SU-DHL-6 (cell line): Measurements from ENCODE around the gene FOXO3.
"Not testable (repeated sequence)": the region's sequence is repeated elsewhere in the genome, so short reads cannot be mapped to it uniquely, and the experiment has no call there.

Experiments
- H2AFZ ChIP-seq: fragments of 200-600 bp; sonication (generic); 2 replicates; pipeline ENCODE4 v1.6.1; 2014; ENCODE audit warnings: low read depth, mild to moderate bottlenecking, moderate library complexity, mixed read lengths, antibody characterized with exemption, low read length; ENCODE audit not compliant: severe bottlenecking
- H3F3A ChIP-seq: fragments of 200-600 bp; shearing (Covaris generic); 2 replicates; pipeline ENCODE4 v1.6.0; 2016; ENCODE audit warnings: antibody characterized with exemption, mild to moderate bottlenecking; ENCODE audit not compliant: insufficient read depth
- H3K27ac ChIP-seq: fragments of 200-600 bp; sonication (generic); 2 replicates; pipeline ENCODE4 v1.5.1; 2016; ENCODE audit warnings: low read depth, mild to moderate bottlenecking, low read length, moderate library complexity, mixed read lengths
- H3K27me3 ChIP-seq: fragments of 200-600 bp; sonication (generic), shearing (Covaris generic); 2 replicates; pipeline ENCODE4 v1.6.0; 2014; ENCODE audit warnings: mild to moderate bottlenecking, low read length
- H3K36me3 ChIP-seq: fragments of 200-600 bp; sonication (generic); 2 replicates; pipeline ENCODE4 v1.6.1; 2014; ENCODE audit warnings: mild to moderate bottlenecking, low read length, mixed read lengths
- H3K4me2 ChIP-seq: fragments of 300-600, 200-600 bp; shearing (Covaris generic), sonication (generic); 2 replicates; pipeline ENCODE4 v1.6.0; 2014; ENCODE audit warnings: low read length, low read depth, mild to moderate bottlenecking; ENCODE audit not compliant: poor library complexity, severe bottlenecking
- H3K4me3 ChIP-seq: fragments of 200-600 bp; sonication (generic); 2 replicates; pipeline ENCODE4 v1.5.1; 2014; ENCODE audit warnings: antibody characterized with exemption, low read length, mild to moderate bottlenecking, mixed read lengths; ENCODE audit not compliant: insufficient read depth, poor library complexity, severe bottlenecking
- H3K79me2 ChIP-seq: fragments of 200-600 bp; sonication (generic); 2 replicates; pipeline ENCODE4 v1.6.1; 2014; ENCODE audit warnings: mild to moderate bottlenecking, low read length, moderate library complexity; ENCODE audit not compliant: insufficient read depth
- H3K9ac ChIP-seq: fragments of 200-600 bp; sonication (generic); 2 replicates; pipeline ENCODE4 v1.7.0; 2014; ENCODE audit warnings: mild to moderate bottlenecking, low read length
- H3K9me2 ChIP-seq: fragments of 200-600 bp; sonication (generic); replicated peaks from 2 replicates; pipeline ENCODE4 v1.6.1; 2014; ENCODE audit warnings: low read length; ENCODE audit not compliant: insufficient read depth
- H3K9me3 ChIP-seq: fragments of 200-600 bp; sonication (generic); 2 replicates; pipeline ENCODE4 v1.6.1; 2014; ENCODE audit warnings: low read length, mixed read lengths; ENCODE audit not compliant: insufficient read depth
- H4K20me1 ChIP-seq: fragments of 200-600 bp; sonication (generic); 2 replicates; pipeline ENCODE4 v1.6.1; 2014; ENCODE audit warnings: low read depth, mild to moderate bottlenecking, antibody characterized with exemption, low read length, moderate library complexity, mixed read lengths
- EZH2phosphoT487 ChIP-seq: fragments of 200-600 bp; sonication (generic), shearing (Covaris generic); conservative IDR thresholded peaks from 2 replicates; pipeline ENCODE4 v1.6.1; 2018; ENCODE audit warnings: mild to moderate bottlenecking, antibody characterized with exemption, low read length, moderate library complexity, mixed read lengths
- TF ChIP-seq, protein P1 (sequence below): fragments of 200-600 bp; sonication (generic); IDR thresholded peaks from one replicate; pipeline ENCODE4 v1.5.1; 2017; ENCODE audit warnings: antibody characterized with exemption, mild to moderate bottlenecking, low read length, moderate library complexity; ENCODE audit not compliant: insufficient read depth, poor library complexity, severe bottlenecking

Gene FOXO3

DNA sequence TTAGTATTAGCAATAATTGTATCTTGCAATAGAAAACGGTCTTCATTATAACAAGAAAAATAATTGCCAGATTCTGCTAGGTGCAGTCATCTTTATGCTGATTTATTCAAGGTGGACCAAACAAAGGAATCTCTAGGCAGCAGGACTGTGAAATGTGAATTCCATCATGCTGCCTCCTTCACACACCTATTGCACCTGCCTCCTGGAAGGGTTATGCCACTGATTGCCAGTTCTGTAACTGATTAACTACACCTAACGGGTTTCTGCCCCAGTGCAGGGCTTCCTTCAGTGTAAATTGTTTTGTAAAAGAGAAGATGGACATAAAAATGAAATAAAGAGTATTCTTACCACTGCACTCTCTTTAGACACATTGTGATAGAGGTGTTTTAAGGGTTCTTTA lies 96.1 kb downstream of the FOXO3 start:
- no peaks in the 10 kb centered on the region for H3F3A ChIP-seq
- no peaks in the 10 kb centered on the region for H3K79me2 ChIP-seq
- H3K27me3 ChIP-seq = no peaks in the 10 kb centered on the region
- H3K36me3 ChIP-seq = no peaks in the 10 kb centered on the region
- no peaks in the 10 kb centered on the region for H4K20me1 ChIP-seq
- H3K9me2 ChIP-seq = no peaks in the 10 kb centered on the region
- TF ChIP-seq EZH2phosphoT487 = no peak
- TF ChIP-seq, protein P1, sequence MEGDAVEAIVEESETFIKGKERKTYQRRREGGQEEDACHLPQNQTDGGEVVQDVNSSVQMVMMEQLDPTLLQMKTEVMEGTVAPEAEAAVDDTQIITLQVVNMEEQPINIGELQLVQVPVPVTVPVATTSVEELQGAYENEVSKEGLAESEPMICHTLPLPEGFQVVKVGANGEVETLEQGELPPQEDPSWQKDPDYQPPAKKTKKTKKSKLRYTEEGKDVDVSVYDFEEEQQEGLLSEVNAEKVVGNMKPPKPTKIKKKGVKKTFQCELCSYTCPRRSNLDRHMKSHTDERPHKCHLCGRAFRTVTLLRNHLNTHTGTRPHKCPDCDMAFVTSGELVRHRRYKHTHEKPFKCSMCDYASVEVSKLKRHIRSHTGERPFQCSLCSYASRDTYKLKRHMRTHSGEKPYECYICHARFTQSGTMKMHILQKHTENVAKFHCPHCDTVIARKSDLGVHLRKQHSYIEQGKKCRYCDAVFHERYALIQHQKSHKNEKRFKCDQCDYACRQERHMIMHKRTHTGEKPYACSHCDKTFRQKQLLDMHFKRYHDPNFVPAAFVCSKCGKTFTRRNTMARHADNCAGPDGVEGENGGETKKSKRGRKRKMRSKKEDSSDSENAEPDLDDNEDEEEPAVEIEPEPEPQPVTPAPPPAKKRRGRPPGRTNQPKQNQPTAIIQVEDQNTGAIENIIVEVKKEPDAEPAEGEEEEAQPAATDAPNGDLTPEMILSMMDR = no peak
- no peak overlapping the region for H3K27ac ChIP-seq
- H3K4me2 ChIP-seq = no peak overlapping the region
- no peaks in the 10 kb centered on the region for H3K9me3 ChIP-seq
- no peak overlapping the region for H3K9ac ChIP-seq
- H3K4me3 ChIP-seq = no peak overlapping the region
- no peak overlapping the region for H2AFZ ChIP-seq

DNA sequence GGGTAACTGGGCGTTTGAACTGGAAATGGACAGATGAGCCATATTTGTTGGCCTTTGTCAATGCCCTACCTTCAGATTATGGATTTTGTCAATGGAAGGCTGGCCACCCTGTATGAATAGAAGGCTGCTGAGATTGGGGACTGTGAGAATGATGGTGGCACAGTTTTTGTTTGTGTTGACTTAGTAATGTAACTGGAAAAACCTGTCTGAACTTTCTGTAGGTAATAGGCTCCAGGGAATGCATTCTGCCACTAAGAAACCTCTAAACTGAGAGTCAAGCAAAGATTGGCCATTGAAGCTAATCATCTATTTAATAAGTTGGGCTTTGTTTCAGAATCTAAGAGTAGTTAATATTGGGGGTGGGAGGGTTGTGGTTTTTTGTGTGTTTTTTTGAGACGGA lies 97.5 kb downstream of the FOXO3 start:
- H3K9me2 ChIP-seq = no peaks in the 10 kb centered on the region
- H4K20me1 ChIP-seq = no peaks in the 10 kb centered on the region
- H2AFZ ChIP-seq = no peak overlapping the region
- H3K9me3 ChIP-seq = no peaks in the 10 kb centered on the region
- no peaks in the 10 kb centered on the region for H3K79me2 ChIP-seq
- no peaks in the 10 kb centered on the region for H3K27me3 ChIP-seq
- H3K27ac ChIP-seq = no peak overlapping the region
- no peak overlapping the region for H3K4me3 ChIP-seq
- H3K4me2 ChIP-seq = no peak overlapping the region
- TF ChIP-seq EZH2phosphoT487 = no peak
- TF ChIP-seq, protein P1 = no peak
- H3K36me3 ChIP-seq = no peaks in the 10 kb centered on the region
- H3K9ac ChIP-seq = no peak overlapping the region
- no peaks in the 10 kb centered on the region for H3F3A ChIP-seq

DNA sequence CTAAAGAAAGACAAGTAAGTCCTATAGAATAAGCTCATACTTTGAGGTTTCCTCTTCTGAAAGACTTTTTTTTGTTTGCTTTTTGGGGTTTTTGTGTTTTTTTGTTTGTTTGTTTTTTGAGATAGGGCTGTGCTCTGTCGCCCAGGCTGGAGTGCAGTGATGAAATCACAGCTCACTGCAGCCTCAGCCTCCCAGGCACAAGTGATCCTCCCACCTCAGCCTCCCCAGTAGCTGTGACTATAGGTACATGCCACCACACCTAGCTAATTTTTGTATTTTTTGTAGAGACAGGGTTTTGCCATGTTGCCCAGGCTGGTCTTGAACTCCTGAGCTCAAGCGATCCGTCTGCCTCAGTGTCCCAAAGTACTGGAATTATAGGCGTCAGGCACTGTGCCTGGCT lies 98.1 kb downstream of the FOXO3 start:
- not testable (repeated sequence) for H3K36me3 ChIP-seq, H2AFZ ChIP-seq, H3K9me2 ChIP-seq, H3K27ac ChIP-seq, H3K9ac ChIP-seq, H3K79me2 ChIP-seq, H3K9me3 ChIP-seq, H3K4me3 ChIP-seq, H4K20me1 ChIP-seq, H3F3A ChIP-seq, H3K27me3 ChIP-seq, H3K4me2 ChIP-seq

DNA sequence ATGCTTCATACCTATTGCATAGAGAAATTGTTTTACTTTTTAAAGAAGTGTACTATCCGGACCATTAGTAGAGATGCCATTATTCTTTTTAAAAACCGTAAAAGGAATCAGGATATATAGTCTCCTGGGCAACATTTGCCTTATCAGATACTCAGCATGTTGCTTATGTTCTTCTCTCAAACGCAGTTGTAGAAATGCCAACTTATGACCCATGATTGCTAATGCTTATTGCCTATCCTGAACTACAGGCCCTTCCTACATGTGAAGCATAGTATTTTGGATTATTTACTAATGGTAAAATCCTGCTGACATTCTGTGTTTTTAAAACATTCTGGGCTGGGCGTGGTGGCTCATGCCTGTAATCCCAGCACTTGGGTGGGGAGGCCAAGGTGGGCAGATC lies 99.5 kb downstream of the FOXO3 start:
- H3K27ac ChIP-seq = no peak overlapping the region
- H3F3A ChIP-seq = no peaks in the 10 kb centered on the region

More for the DNA sequence above, 99.5 kb downstream of the FOXO3 start:
- no peak overlapping the region for H2AFZ ChIP-seq
- no peak overlapping the region for H3K4me3 ChIP-seq
- H3K4me2 ChIP-seq = no peak overlapping the region
- TF ChIP-seq EZH2phosphoT487 = no peak
- TF ChIP-seq, protein P1 = no peak
- H3K36me3 ChIP-seq = no peaks in the 10 kb centered on the region
- H3K9ac ChIP-seq = no peak overlapping the region
- H3K79me2 ChIP-seq = no peaks in the 10 kb centered on the region
- H4K20me1 ChIP-seq = no peaks in the 10 kb centered on the region
- H3K27me3 ChIP-seq = no peaks in the 10 kb centered on the region
- no peaks in the 10 kb centered on the region for H3K9me3 ChIP-seq
- no peaks in the 10 kb centered on the region for H3K9me2 ChIP-seq
